GM18505 (cell line): ENCODE data around the gene STAB2.
"Not testable (repeated sequence)": the region's sequence is repeated elsewhere in the genome, so short reads cannot be mapped to it uniquely, and the experiment has no call there.

Experiments
- ATAC-seq: cut with Tn5 transposase; IDR thresholded peaks from one replicate; pipeline ENCODE4 v1.9.1; 2021; ENCODE audit not compliant: unreplicated experiment
- POLR2A ChIP-seq: IDR thresholded peaks from 4 replicates; pipeline ENCODE4 v1.6.1; 2011; ENCODE audit warnings: borderline replicate concordance; ENCODE audit not compliant: insufficient read depth, insufficient read length; ENCODE audit errors: extremely low read depth

Gene STAB2

GRCh38 chr12:103652808-103653207 is 65.7 kb downstream of the STAB2 start:
- TF ChIP-seq POLR2A = no peak
- ATAC-seq = no peak

- ATAC-seq = not testable (repeated sequence)
These were observed 66.6 kb downstream of the STAB2 start for GRCh38 chr12:103653568-103654173.

- TF ChIP-seq POLR2A = no peak
- no peak for ATAC-seq
These were observed 67.7 kb downstream of the STAB2 start for GRCh38 chr12:103654816-103655215.

- no peak for ATAC-seq
- TF ChIP-seq POLR2A = no peak
These were observed 69.2 kb downstream of the STAB2 start for GRCh38 chr12:103656291-103656690.

- TF ChIP-seq POLR2A = no peak
- no peak for ATAC-seq
These were observed 70.3 kb downstream of the STAB2 start for GRCh38 chr12:103657331-103657730.

- ATAC-seq = no peak
- TF ChIP-seq POLR2A = no peak
These were observed 77.6 kb downstream of the STAB2 start for GRCh38 chr12:103664626-103665025.

- ATAC-seq = no peak
- TF ChIP-seq POLR2A = no peak
These were observed 78.9 kb downstream of the STAB2 start for GRCh38 chr12:103665971-103666370.

- TF ChIP-seq POLR2A = no peak
- no peak for ATAC-seq
These were observed 80.1 kb downstream of the STAB2 start for GRCh38 chr12:103667125-103667524.

- ATAC-seq = no peak
- TF ChIP-seq POLR2A = no peak
These were observed 81.4 kb downstream of the STAB2 start for GRCh38 chr12:103668520-103668919.

- no peak for TF ChIP-seq POLR2A
- no peak for ATAC-seq
These were observed 84.3 kb downstream of the STAB2 start for GRCh38 chr12:103671367-103671766.

- no peak for ATAC-seq
- no peak for TF ChIP-seq POLR2A
These were observed 85.5 kb downstream of the STAB2 start for GRCh38 chr12:103672401-103673119.

GRCh38 chr12:103673487-103673886 is 86.4 kb downstream of the STAB2 start:
- no peak for TF ChIP-seq POLR2A
- no peak for ATAC-seq

GRCh38 chr12:103673891-103674375 is 86.9 kb downstream of the STAB2 start:
- no peak for ATAC-seq
- no peak for TF ChIP-seq POLR2A

- no peak for TF ChIP-seq POLR2A
- ATAC-seq = no peak
These were observed 89.8 kb downstream of the STAB2 start for GRCh38 chr12:103676893-103677292.

- no peak for TF ChIP-seq POLR2A
- no peak for ATAC-seq
These were observed 90.3 kb downstream of the STAB2 start for GRCh38 chr12:103677341-103677740.

- no peak for ATAC-seq
- no peak for TF ChIP-seq POLR2A
These were observed 90.8 kb downstream of the STAB2 start for GRCh38 chr12:103677905-103678304.
